Activated T-cell treated with anti-CD3 and anti-CD28 coated beads, Interleukin-2, amount 50 U/mL, for 1 hour (primary cell): ENCODE results near the gene MEF2A.

Source experiments
- DNase-seq: peaks from one replicate; pipeline ENCODE4 v3.0.0-alpha.2; 2020

MEF2A gene

GRCh38 chr15:99606646-99607045 is 40.9 kb downstream of the MEF2A start:
- no peak for DNase-seq

- DNase-seq, result no peak
These were observed 47.7 kb downstream of the MEF2A start for GRCh38 chr15:99613481-99613880.

GRCh38 chr15:99613887-99614647 is 48.3 kb downstream of the MEF2A start:
- no peak for DNase-seq

GRCh38 chr15:99614749-99615288 is 49.0 kb downstream of the MEF2A start:
- DNase-seq, result no peak

GRCh38 chr15:99615460-99615859 is 49.7 kb downstream of the MEF2A start:
- DNase-seq, result no peak

GRCh38 chr15:99616129-99616528 is 50.3 kb downstream of the MEF2A start:
- DNase-seq, result no peak

GRCh38 chr15:99616773-99617342 is 51.1 kb downstream of the MEF2A start:
- DNase-seq, result no peak

DNA sequence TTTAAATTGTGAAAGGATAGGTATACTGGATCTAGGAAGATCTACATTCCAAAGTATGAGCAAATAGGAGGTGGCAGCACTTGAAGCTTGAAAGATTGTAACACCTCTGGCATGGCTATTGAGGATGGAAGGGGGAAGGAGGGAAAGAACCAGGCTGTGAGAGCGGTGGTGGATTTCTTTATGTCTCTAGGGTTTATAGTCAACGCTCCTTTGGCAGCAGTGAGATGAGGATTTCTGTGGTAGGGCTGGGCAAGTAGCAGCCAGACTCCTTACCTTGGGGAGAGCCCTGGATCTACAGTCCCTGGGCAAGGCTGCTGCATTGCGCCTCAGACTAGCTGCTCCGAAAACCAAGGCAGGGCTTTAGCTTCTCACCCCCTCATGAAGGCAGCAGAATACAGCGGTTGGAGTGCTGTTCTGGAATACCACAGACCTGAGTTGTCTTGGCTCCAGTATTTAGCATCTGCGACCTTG is 53.2 kb downstream of the MEF2A start:
- DNase-seq, result no peak

DNA sequence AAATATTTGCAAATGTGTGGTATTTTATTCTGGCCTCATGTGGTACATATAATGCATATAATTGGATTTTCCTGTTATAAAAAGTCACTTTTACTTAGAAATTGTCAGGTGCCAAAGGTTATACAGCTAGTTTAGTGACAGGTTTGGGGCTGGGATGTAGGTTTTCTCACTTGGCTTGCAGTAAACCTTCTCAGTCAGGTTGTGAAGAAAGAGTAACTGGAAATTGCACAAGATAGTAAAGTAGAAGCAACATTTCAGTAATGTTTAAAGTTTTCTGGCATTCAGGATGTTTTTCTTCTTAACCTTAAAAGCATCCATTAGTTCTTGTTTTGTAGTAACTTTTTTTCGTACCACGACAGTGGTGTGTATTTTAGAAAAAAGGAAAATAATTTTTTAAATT is 53.9 kb downstream of the MEF2A start:
- DNase-seq, result no peak

- no peak for DNase-seq
These were observed 54.4 kb downstream of the MEF2A start for GRCh38 chr15:99620178-99620577.

DNA sequence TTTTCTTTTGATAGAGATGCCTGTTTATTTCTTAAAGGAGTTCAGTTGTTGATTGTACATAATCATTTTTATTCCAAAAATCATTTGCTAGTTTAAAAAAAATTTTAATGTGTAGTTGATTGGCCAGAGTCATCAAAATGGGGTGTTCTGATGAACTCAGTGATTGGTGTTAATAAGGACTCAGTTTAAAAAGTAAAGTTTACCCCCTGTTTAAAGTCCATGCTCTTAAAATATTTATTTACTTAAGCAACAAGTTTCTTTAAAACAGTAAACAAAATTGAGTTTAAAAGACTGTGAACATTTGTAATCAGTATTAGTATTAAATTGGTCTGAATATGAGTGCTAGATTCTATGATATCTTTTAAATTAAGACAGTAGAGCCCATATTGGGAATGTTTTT is 56.0 kb downstream of the MEF2A start:
- DNase-seq, result no peak

GRCh38 chr15:99628374-99629001 is 62.7 kb downstream of the MEF2A start:
- DNase-seq, result no peak

- no peak for DNase-seq
These were observed 64.9 kb downstream of the MEF2A start for GRCh38 chr15:99630607-99631131.

GRCh38 chr15:99631255-99631654 is 65.5 kb downstream of the MEF2A start:
- DNase-seq, result no peak

DNA sequence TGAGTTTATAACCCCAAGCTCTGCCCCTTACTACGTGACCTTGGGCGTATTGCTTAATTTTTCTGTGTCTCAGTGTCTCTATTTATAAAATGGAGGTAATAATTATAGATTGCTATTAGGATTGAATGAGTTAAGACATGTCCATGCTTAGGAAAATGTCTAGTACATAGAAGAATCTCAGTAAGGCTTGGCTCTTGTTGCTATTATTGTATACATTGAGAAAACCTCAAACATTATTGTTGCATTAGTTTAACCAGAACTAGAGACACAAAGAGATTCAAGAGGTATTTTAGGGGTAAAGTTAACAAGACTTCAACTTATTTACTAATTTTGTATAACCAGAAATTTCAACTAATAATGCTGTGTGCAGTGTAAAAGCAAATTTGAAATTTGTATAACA is 66.7 kb downstream of the MEF2A start:
- no peak for DNase-seq

DNA sequence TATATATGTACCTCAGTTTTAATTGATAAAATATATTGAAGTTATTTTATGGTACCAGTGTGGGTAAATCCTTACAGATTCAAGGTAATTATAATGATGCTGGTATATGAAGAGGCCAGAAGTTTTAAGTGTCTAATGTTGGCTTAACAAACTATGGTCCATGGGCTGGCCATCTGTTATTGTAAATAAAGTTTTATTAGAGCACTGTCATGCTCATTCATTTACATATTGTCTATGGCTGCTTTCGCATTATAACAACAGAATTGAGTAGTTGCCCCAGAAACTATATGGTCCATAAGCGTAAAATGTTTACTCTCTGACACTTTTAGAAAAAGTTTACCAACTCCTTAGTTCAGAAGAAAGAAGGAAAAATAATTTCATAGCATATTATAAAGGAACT is 67.9 kb downstream of the MEF2A start:
- no peak for DNase-seq

- no peak for DNase-seq
These were observed 68.8 kb downstream of the MEF2A start for GRCh38 chr15:99634576-99634975.

- no peak for DNase-seq
These were observed 69.4 kb downstream of the MEF2A start for GRCh38 chr15:99635145-99635544.

GRCh38 chr15:99635794-99636193 is 70.0 kb downstream of the MEF2A start:
- no peak for DNase-seq

GRCh38 chr15:99644913-99645542 is 79.2 kb downstream of the MEF2A start:
- DNase-seq, result no peak

GRCh38 chr15:99645543-99645935 is 79.8 kb downstream of the MEF2A start:
- DNase-seq, result no peak

DNA sequence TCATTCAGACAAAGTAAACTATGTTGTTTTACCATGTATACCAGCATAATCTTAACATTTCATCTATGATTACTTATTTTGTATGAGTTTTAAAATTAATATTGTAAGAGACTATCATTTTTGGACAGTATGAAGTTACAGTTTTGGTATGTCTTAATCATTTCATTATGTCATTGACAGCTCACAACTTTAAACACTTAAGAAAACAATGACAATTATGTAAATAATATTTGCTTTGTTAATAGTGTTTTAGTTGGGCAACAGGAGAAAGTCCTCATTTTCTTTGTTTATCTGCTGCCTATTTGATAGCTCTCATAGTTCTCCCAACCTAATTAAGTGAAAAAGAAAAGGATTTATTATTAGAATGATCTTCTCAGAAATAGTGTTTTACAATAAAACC is 80.2 kb downstream of the MEF2A start:
- no peak for DNase-seq
